Stimulated activated memory B cell treated with anti-CD40 and anti-IgM and Interleukin-4, amounts not matched to agents 10 μg/mL and 1 μg/mL and 100 μg/mL, for 72 hours (primary cell): ENCODE results near the gene GANC.
A peak's percentile ranks its signal among the peaks of the same experiment; 100 is the strongest.

ENCODE experiments used
- ATAC-seq: fragments of 150-1000 bp; cut with Tn5 transposase; 2 replicates; pipeline ENCODE4 v1.10.0; 2021
- H3K27ac Mint-ChIP-seq: one replicate; pipeline ENCODE4 v1.8.0; 2022; ENCODE audit warnings: mild to moderate bottlenecking, mixed read lengths
- H3K27me3 Mint-ChIP-seq: one replicate; pipeline ENCODE4 v1.8.0; 2022; ENCODE audit warnings: mixed read lengths
- H3K36me3 Mint-ChIP-seq: one replicate; pipeline ENCODE4 v1.8.0; 2022; ENCODE audit warnings: mixed read lengths
- H3K4me1 Mint-ChIP-seq: one replicate; pipeline ENCODE4 v1.8.0; 2022; ENCODE audit warnings: mixed read lengths
- H3K4me3 Mint-ChIP-seq: one replicate; pipeline ENCODE4 v1.8.0; 2022; ENCODE audit warnings: mild to moderate bottlenecking, moderate library complexity, mixed read lengths
- H3K9me3 Mint-ChIP-seq: one replicate; pipeline ENCODE4 v1.8.0; 2022; ENCODE audit warnings: mixed read lengths

Gene GANC

DNA sequence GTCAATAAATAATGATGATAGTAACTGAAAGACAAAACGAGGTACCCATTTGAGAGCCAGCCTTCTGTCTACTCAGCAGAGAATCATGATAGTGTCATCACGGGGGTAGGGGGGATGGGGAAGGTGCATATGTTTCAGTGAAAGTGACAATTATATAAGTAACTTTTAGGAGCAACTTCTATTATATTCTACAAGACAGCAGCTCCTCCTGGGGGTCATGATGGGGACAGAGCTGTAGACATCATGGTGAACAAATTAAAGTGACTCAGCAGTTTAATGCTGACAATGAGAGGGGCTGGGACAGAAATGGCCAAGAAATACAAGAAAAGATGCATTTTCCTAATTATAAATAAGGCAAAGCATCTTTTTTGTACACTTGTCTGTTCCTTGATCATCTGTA is 98.1 kb downstream of the GANC start:
- ATAC-seq = no peak
- Mint-ChIP-seq H3K9me3 (no peaks in the 10 kb centered on the region), H3K27me3 (no peaks in the 10 kb centered on the region), H3K27ac (no peak overlapping the region), H3K36me3 (peaks cover 25% of the 10 kb centered on the region), H3K4me3 (no peak overlapping the region), H3K4me1 (no peaks in the 10 kb centered on the region)

- Mint-ChIP-seq H3K4me1 (no peaks in the 10 kb centered on the region), H3K27ac (no peak overlapping the region), H3K27me3 (no peaks in the 10 kb centered on the region), H3K9me3 (peaks cover 7% of the 10 kb centered on the region), H3K4me3 (no peak overlapping the region), H3K36me3 (peaks cover 44% of the 10 kb centered on the region)
- no peak for ATAC-seq
Measured at GRCh38 chr15:42373274-42373673, 100.3 kb downstream of the GANC start.

- no peak for ATAC-seq
- H3K9me3 Mint-ChIP-seq = peaks cover 11% of the 10 kb centered on the region
Measured at GRCh38 chr15:42373936-42374335, 100.9 kb downstream of the GANC start.

GRCh38 chr15:42374810-42375209 is 101.8 kb downstream of the GANC start:
- no peaks in the 10 kb centered on the region for H3K27me3 Mint-ChIP-seq
- H3K9me3 Mint-ChIP-seq = peaks cover 11% of the 10 kb centered on the region
- peaks cover 48% of the 10 kb centered on the region for H3K36me3 Mint-ChIP-seq
- H3K4me1 Mint-ChIP-seq = no peaks in the 10 kb centered on the region
- no peak overlapping the region for H3K27ac Mint-ChIP-seq
- no peak for ATAC-seq
- no peak overlapping the region for H3K4me3 Mint-ChIP-seq

More at GRCh38 chr15:42373936-42374335, 100.9 kb downstream of the GANC start:
- Mint-ChIP-seq H3K4me1 (no peaks in the 10 kb centered on the region), H3K27me3 (no peaks in the 10 kb centered on the region), H3K4me3 (no peak overlapping the region), H3K36me3 (peaks cover 47% of the 10 kb centered on the region), H3K27ac (no peak overlapping the region)

GRCh38 chr15:42375252-42375651 is 102.3 kb downstream of the GANC start:
- no peak for ATAC-seq
- H3K27ac Mint-ChIP-seq = no peak overlapping the region
- H3K27me3 Mint-ChIP-seq = no peaks in the 10 kb centered on the region
- H3K4me3 Mint-ChIP-seq = no peak overlapping the region
- no peaks in the 10 kb centered on the region for H3K4me1 Mint-ChIP-seq
- peaks cover 48% of the 10 kb centered on the region for H3K36me3 Mint-ChIP-seq
- H3K9me3 Mint-ChIP-seq = peaks cover 11% of the 10 kb centered on the region

DNA sequence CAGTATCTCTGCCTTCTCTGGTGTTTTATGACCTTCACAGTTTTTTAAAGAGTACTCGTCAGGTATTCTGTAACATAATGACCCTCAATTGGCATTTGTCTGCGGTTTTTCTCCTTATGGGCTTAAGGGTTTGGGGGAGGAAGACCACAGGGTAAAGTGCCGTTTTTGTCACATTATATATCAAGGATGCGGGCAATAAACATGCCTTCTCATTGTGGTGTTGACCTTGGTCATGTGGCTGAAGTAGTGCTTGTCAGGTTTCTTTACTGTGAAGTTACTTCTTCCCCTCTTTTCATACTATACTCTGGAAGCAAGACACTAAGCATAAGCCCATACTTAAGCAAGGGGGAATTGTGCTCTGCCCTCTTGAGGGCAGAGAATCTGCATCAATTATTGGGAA is 102.9 kb downstream of the GANC start:
- ATAC-seq = no peak
- peaks cover 47% of the 10 kb centered on the region for H3K36me3 Mint-ChIP-seq
- H3K4me1 Mint-ChIP-seq = no peaks in the 10 kb centered on the region
- H3K27me3 Mint-ChIP-seq = no peaks in the 10 kb centered on the region
- no peak overlapping the region for H3K27ac Mint-ChIP-seq
- no peak overlapping the region for H3K4me3 Mint-ChIP-seq
- peaks cover 11% of the 10 kb centered on the region for H3K9me3 Mint-ChIP-seq

DNA sequence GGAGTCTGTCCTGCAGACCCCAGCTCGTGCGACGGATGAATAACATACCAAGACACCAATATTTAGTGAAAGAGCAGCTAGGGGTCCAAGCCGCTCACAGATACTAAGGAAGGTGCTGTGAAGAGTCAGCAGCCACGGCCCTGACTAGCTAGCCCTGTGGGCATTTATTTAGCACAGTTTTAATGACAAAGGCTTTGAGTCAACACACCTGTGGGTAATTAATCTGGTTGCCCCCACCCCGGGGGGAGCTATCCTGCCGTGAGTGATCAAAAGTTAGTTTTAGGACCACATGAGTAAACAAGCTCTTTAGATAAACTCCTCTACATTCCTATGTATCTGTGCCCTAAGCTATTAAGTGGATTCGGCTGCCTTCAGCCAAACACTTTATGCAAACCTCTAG is 105.0 kb downstream of the GANC start:
- no peaks in the 10 kb centered on the region for H3K4me1 Mint-ChIP-seq
- ATAC-seq = no peak
- peaks cover 11% of the 10 kb centered on the region for H3K9me3 Mint-ChIP-seq
- H3K4me3 Mint-ChIP-seq = no peak overlapping the region
- no peak overlapping the region for H3K27ac Mint-ChIP-seq
- H3K36me3 Mint-ChIP-seq = peaks cover 42% of the 10 kb centered on the region
- no peaks in the 10 kb centered on the region for H3K27me3 Mint-ChIP-seq

DNA sequence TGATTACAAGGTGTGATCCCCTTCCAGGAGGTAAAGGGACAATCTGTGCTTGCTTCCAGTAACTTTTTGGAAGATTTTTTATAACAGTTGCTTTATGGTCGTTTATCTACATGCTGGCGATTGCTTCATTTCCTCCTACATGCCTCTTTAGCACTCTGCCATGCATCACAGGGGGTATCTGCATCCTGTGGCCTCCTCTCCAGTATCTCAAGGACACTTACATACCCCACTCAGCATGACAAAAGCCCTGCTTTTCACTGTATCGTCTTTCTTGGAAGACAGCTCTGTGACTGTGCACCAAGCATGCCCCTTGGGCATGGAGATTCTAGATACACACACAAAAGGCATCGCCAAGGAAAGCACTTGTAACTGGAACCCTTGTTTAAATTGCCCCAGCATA is 111.6 kb downstream of the GANC start:
- Mint-ChIP-seq H3K4me3 (no peak overlapping the region), H3K36me3 (peaks cover 43% of the 10 kb centered on the region), H3K9me3 (no peaks in the 10 kb centered on the region), H3K4me1 (no peaks in the 10 kb centered on the region), H3K27ac (no peak overlapping the region), H3K27me3 (no peaks in the 10 kb centered on the region)
- no peak for ATAC-seq

DNA sequence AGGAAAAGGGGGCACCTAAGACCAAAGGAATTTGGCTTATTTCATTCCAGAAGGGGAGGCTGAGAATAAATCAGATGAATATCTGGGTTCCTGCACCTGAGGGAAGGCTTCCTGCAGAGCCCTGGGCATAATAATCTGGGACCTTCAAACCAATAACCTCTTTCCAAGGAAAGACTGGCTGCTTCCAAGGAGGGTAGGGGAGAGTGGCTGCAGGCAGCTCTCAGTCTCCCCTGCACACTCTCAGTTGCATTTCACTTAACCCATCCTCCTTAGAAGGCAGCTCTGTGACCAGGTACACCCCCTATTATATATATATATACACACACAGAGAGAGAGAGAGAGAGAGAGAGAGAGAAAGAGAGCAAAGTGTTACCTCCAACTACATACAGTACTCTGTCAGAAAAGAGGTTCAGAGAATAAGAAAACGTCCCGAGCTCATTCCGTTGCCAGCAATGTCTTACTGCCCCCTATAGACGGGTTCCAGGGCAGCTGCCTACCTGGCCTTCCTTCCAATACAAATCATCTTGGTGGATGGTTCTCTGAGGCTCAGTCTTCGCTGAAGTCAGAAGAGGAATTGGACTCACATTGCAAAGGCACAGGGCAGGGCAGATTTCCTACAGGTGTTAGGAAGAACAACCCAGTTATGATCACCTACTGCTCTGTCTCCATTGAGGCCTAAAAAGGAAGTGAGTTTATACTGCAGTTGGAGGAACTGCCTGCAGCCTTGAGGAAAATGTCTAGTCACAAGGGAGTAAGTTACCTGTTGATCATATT is 112.4 kb downstream of the GANC start:
- no peak for ATAC-seq
- H3K4me1 Mint-ChIP-seq = no peaks in the 10 kb centered on the region
- H3K36me3 Mint-ChIP-seq = peaks cover 44% of the 10 kb centered on the region
- H3K4me3 Mint-ChIP-seq = no peak overlapping the region
- no peaks in the 10 kb centered on the region for H3K27me3 Mint-ChIP-seq
- H3K27ac Mint-ChIP-seq = no peak overlapping the region
- no peaks in the 10 kb centered on the region for H3K9me3 Mint-ChIP-seq

GRCh38 chr15:42385980-42386700 is 113.1 kb downstream of the GANC start:
- Mint-ChIP-seq H3K4me1 (no peaks in the 10 kb centered on the region), H3K4me3 (no peak overlapping the region), H3K9me3 (no peaks in the 10 kb centered on the region), H3K27me3 (no peaks in the 10 kb centered on the region), H3K27ac (no peak overlapping the region), H3K36me3 (peaks cover 44% of the 10 kb centered on the region)
- ATAC-seq = no peak

- Mint-ChIP-seq H3K27me3 (no peaks in the 10 kb centered on the region), H3K4me3 (no peak overlapping the region), H3K9me3 (no peaks in the 10 kb centered on the region), H3K27ac (no peak overlapping the region), H3K4me1 (no peaks in the 10 kb centered on the region), H3K36me3 (peaks cover 48% of the 10 kb centered on the region)
- no peak for ATAC-seq
Measured at GRCh38 chr15:42387603-42388002, 114.6 kb downstream of the GANC start.

DNA sequence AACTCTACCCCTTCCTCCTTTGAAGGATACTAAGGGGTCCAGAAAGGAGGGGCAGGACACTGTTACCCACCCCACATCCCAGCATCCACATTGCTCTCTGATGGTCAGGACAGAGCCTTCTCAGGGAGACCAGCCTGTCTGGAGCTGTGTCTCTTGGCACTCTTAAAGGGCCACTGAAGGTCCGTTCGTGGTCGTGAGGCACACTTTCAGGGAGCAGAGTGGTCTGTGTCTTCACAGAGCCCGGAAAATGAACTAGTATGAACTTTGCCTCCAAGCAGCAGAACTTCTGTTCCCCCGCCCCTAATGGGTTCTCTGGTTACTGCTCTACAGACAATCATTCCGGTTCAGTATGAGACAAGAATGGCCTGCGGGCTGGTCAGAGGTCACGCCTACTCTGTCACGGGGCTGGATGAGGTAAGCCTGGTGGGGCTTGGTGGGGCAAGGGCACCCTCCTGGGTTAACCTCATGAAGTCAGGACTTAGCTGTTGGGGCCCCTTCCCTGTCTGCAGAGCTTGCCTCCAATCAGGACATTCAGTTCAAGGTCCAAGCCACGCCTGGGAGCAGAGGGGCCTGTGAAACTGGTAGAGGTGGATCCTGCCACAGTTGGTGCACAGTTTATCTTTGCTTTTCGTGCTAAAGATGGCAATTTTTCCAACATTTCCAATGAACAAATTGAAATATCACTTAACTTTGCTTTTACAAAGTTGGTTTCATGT is 119.5 kb downstream of the GANC start:
- no peak overlapping the region for H3K27ac Mint-ChIP-seq
- H3K4me1 Mint-ChIP-seq = no peaks in the 10 kb centered on the region
- H3K9me3 Mint-ChIP-seq = no peaks in the 10 kb centered on the region
- no peak for ATAC-seq
- no peak overlapping the region for H3K4me3 Mint-ChIP-seq
- no peaks in the 10 kb centered on the region for H3K27me3 Mint-ChIP-seq
- H3K36me3 Mint-ChIP-seq = peaks cover 20% of the 10 kb centered on the region

DNA sequence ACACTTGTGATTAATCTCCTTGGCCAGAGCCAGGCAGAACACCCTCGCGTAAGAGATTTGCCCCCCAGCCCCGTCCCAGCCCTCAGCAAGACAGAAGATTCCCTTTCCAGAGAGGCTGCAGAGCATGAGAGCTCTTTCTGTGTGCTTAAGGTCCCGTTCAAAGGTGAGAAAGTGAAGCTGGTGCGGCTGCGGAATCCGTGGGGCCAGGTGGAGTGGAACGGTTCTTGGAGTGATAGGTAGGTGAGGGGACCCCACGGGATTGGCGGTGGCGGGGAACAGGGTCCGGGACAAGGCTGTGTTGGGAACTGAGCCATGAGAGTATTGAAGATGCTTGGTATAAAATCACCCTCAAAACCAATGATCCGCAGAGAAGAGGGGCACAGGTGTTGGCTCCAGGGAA is 121.1 kb downstream of the GANC start:
- no peaks in the 10 kb centered on the region for H3K27me3 Mint-ChIP-seq
- no peak overlapping the region for H3K27ac Mint-ChIP-seq
- H3K9me3 Mint-ChIP-seq = no peaks in the 10 kb centered on the region
- no peak overlapping the region for H3K4me3 Mint-ChIP-seq
- H3K36me3 Mint-ChIP-seq = peaks cover 18% of the 10 kb centered on the region
- H3K4me1 Mint-ChIP-seq = no peaks in the 10 kb centered on the region
- ATAC-seq = no peak

GRCh38 chr15:42395838-42396237 is 122.8 kb downstream of the GANC start:
- Mint-ChIP-seq H3K9me3 (no peaks in the 10 kb centered on the region), H3K4me3 (no peak overlapping the region), H3K36me3 (peaks cover 28% of the 10 kb centered on the region), H3K27me3 (no peaks in the 10 kb centered on the region), H3K27ac (no peak overlapping the region), H3K4me1 (peaks cover 2% of the 10 kb centered on the region)
- no peak for ATAC-seq

DNA sequence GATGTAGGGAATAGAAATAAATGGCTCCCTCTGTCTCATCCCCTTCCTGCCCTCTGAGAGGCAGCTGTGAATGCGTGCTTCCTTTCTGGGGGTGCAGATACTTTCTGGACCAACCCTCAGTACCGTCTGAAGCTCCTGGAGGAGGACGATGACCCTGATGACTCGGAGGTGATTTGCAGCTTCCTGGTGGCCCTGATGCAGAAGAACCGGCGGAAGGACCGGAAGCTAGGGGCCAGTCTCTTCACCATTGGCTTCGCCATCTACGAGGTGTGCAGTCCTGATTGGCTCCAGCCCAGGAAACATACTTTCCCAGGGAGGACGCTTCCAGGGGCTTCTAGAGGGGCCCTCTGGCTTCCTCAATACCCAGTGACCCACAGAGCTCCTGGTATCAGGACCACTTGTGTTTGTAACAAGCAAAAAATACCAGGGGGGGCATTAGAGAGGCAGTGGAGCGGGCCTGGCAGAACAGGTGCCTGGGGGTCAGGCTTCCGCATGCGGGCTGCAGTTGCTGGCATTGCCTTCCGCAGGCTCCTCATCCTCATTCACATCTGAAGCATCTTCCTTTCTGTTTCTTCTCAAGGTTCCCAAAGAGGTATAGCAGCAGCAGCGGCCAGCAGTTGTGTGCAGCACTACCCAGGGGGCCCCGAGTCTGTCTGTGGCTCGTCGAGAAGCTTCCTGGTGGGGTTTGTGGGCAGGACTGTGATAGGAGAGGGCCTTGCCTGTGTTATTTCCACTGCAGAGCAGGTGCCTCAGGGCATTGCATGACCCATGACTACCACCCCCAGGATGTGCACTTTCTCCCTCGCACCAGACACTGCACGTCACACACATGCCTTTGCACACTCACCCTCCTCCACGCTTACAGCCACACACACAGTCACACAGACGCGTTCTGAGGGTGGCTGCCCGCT is 128.8 kb downstream of the GANC start:
- Mint-ChIP-seq H3K27ac (peak overlapping the region; percentile 26), H3K9me3 (no peaks in the 10 kb centered on the region), H3K4me3 (no peak overlapping the region), H3K36me3 (peaks cover 52% of the 10 kb centered on the region), H3K27me3 (no peaks in the 10 kb centered on the region), H3K4me1 (peaks cover 8% of the 10 kb centered on the region)
- ATAC-seq = no peak
